ENCODE measurements around the gene SORCS3.

Gene SORCS3

GRCh38 chr10:104941662-104942061 lies 300.6 kb downstream of the SORCS3 start:
- DNase-seq (ENCODE audit: low spot score) = no peak
- no peak for TF ChIP-seq CTCF (IDR thresholded peaks at IDR 0.05; ENCODE audit: extremely low read depth, missing control alignments)

- no peak for DNase-seq (ENCODE audit: low spot score)
- TF ChIP-seq CTCF (IDR thresholded peaks at IDR 0.05; ENCODE audit: extremely low read depth, missing control alignments) = no peak
Observed at GRCh38 chr10:104947314-104947713, 306.2 kb downstream of the SORCS3 start.

GRCh38 chr10:104957178-104957841 lies 316.2 kb downstream of the SORCS3 start:
- no peak for TF ChIP-seq CTCF (IDR thresholded peaks at IDR 0.05; ENCODE audit: extremely low read depth, missing control alignments)
- DNase-seq (ENCODE audit: low spot score) = no peak

- no peak for DNase-seq (ENCODE audit: low spot score)
Observed at GRCh38 chr10:104966563-104967297, 325.6 kb downstream of the SORCS3 start.

GRCh38 chr10:104980368-104980767 lies 339.3 kb downstream of the SORCS3 start:
- DNase-seq (ENCODE audit: low spot score) = no peak
- TF ChIP-seq CTCF (IDR thresholded peaks at IDR 0.05; ENCODE audit: extremely low read depth, missing control alignments) = no peak

More at GRCh38 chr10:104966563-104967297, 325.6 kb downstream of the SORCS3 start:
- no peak for TF ChIP-seq CTCF (IDR thresholded peaks at IDR 0.05; ENCODE audit: extremely low read depth, missing control alignments)

GRCh38 chr10:104981995-104982394 lies 340.9 kb downstream of the SORCS3 start:
- DNase-seq (ENCODE audit: low spot score) = no peak
- no peak for TF ChIP-seq CTCF (IDR thresholded peaks at IDR 0.05; ENCODE audit: extremely low read depth, missing control alignments)

- DNase-seq (ENCODE audit: low spot score) = no peak
- TF ChIP-seq CTCF (IDR thresholded peaks at IDR 0.05; ENCODE audit: extremely low read depth, missing control alignments) = no peak
Observed at GRCh38 chr10:104988686-104989085, 347.6 kb downstream of the SORCS3 start.
